Lower leg skin (tissue), 3 donors: Measurements from ENCODE around the gene C2CD4A.

Source experiments
- POLR2A ChIP-seq, 2 donors: fragments of 450-650 bp; IDR thresholded peaks; one replicate each; pipeline ENCODE4 v1.6.1; 2016 to 2017; ENCODE audit warnings: antibody characterized with exemption in 2 of 2, mild to moderate bottlenecking in 1 of 2, moderate library complexity in 1 of 2
- TF ChIP-seq, protein P1 (sequence below), 3 donors: fragments of 450-650 bp; IDR thresholded peaks; one replicate each; pipeline ENCODE4 v1.5.1; 2016; ENCODE audit warnings: antibody characterized with exemption in 3 of 3, mild to moderate bottlenecking in 3 of 3, moderate library complexity in 2 of 3

DNA sequence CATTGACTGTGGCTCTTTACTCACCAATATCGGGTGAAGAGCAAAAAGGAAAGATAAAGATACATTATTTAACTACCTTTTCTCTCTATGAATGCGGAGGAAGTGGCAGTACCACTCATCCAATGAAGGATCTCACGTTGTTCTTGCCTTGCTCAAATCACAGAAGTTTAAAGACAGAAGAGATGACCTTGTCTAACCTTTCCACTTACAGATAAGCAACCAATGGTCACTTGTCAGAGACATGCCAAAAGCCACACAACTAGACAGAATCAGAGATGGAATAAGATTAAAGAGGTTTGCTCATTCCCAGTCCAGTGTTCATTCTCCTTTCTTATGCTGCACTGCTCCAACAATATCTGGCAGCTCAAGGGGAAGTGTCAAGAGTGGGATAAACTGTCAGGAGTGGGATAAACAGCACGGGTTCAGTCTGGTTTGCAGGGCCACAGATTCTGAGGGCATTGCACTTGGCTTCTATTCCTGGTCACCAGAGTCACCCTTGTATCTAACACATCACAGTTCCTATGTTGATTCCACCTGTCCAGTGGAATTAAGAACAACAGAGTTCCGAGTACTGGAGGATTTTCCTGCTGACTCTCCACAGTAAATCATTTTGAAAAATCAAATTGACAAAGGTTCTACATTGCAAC lies 13.2 kb upstream of the C2CD4A start:
- TF ChIP-seq, protein P1, sequence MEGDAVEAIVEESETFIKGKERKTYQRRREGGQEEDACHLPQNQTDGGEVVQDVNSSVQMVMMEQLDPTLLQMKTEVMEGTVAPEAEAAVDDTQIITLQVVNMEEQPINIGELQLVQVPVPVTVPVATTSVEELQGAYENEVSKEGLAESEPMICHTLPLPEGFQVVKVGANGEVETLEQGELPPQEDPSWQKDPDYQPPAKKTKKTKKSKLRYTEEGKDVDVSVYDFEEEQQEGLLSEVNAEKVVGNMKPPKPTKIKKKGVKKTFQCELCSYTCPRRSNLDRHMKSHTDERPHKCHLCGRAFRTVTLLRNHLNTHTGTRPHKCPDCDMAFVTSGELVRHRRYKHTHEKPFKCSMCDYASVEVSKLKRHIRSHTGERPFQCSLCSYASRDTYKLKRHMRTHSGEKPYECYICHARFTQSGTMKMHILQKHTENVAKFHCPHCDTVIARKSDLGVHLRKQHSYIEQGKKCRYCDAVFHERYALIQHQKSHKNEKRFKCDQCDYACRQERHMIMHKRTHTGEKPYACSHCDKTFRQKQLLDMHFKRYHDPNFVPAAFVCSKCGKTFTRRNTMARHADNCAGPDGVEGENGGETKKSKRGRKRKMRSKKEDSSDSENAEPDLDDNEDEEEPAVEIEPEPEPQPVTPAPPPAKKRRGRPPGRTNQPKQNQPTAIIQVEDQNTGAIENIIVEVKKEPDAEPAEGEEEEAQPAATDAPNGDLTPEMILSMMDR (IDR thresholded peaks at IDR 0.05): no peak
- no peak for TF ChIP-seq POLR2A (IDR thresholded peaks at IDR 0.05)
